Mesendoderm (in vitro differentiated cells): Measurements from ENCODE around the gene ALAS1.

Experiments
- DNase-seq: peaks from one replicate; pipeline ENCODE4 v3.0.0; 2013
- H2AK5ac ChIP-seq: 2 replicates; pipeline ENCODE4 v1.6.1; 2013; ENCODE audit warnings: low read length, inconsistent platforms
- H2BK120ac ChIP-seq: 2 replicates; pipeline ENCODE4 v1.6.1; 2013; ENCODE audit warnings: low read depth, mild to moderate bottlenecking, low read length, moderate library complexity, mixed read lengths
- H2BK15ac ChIP-seq: replicated peaks from 2 replicates; pipeline ENCODE4 v1.6.1; 2013; ENCODE audit warnings: low read depth, mild to moderate bottlenecking, moderate library complexity
- H2BK5ac ChIP-seq: 2 replicates; pipeline ENCODE4 v1.6.1; 2013; ENCODE audit warnings: low read length, inconsistent platforms
- H3K18ac ChIP-seq: 2 replicates; pipeline ENCODE4 v1.6.1; 2013; ENCODE audit warnings: mild to moderate bottlenecking, low read length, mixed read lengths
- H3K23ac ChIP-seq: one replicate; pipeline ENCODE4 v1.6.1; 2013; ENCODE audit warnings: low read length
- H3K27ac ChIP-seq: 2 replicates; pipeline ENCODE4 v1.5.1; 2013; ENCODE audit warnings: low read depth, mild to moderate bottlenecking, inconsistent platforms, low read length, moderate library complexity
- H3K27me3 ChIP-seq: 2 replicates; pipeline ENCODE4 v1.6.1; 2013; ENCODE audit warnings: low read length, control low read depth, mild to moderate bottlenecking, inconsistent platforms; ENCODE audit not compliant: insufficient read depth, poor library complexity
- H3K36me3 ChIP-seq: 2 replicates; pipeline ENCODE4 v1.6.1; 2013; ENCODE audit warnings: low read length, inconsistent platforms; ENCODE audit not compliant: control insufficient read depth, insufficient read depth
- H3K4ac ChIP-seq: one replicate; pipeline ENCODE4 v1.6.1; 2013; ENCODE audit warnings: low read depth, mild to moderate bottlenecking, low read length, moderate library complexity
- H3K4me1 ChIP-seq: 2 replicates; pipeline ENCODE4 v1.6.1; 2013; ENCODE audit warnings: low read depth, low read length, inconsistent platforms; ENCODE audit not compliant: control insufficient read depth
- H3K4me2 ChIP-seq: 2 replicates; pipeline ENCODE4 v1.6.1; 2013; ENCODE audit warnings: low read length
- H3K4me3 ChIP-seq: 2 replicates; pipeline ENCODE4 v1.5.1; 2013; ENCODE audit warnings: mild to moderate bottlenecking, low read length
- H3K56ac ChIP-seq: one replicate; pipeline ENCODE4 v1.6.1; 2013; ENCODE audit warnings: low read length
- H3K79me1 ChIP-seq: 2 replicates; pipeline ENCODE4 v1.6.1; 2013; ENCODE audit warnings: low read length, inconsistent platforms
- H3K79me2 ChIP-seq: 2 replicates; pipeline ENCODE4 v1.6.1; 2013; ENCODE audit warnings: mild to moderate bottlenecking, low read length; ENCODE audit not compliant: control insufficient read depth, insufficient read depth
- H3K9ac ChIP-seq: 2 replicates; pipeline ENCODE4 v1.6.1; 2013; ENCODE audit warnings: low read length, inconsistent platforms
- H4K5ac ChIP-seq: one replicate; pipeline ENCODE4 v1.6.1; 2013; ENCODE audit warnings: low read length
- H4K8ac ChIP-seq: one replicate; pipeline ENCODE4 v1.6.1; 2013; ENCODE audit warnings: low read depth, mild to moderate bottlenecking, control low read depth, low read length, moderate library complexity
- WGBS: extraction: QIAGEN DNeasy Blood & Tissue Kit; methylation state at CpG from one replicate; pipeline ENCODE4 v1.1.7; 2013; ENCODE audit warnings: low lambda C conversion rate, missing lambda C conversion rate; ENCODE audit not compliant: insufficient coverage; ENCODE audit errors: extremely low coverage; 5-methylcytosine and 5-hydroxymethylcytosine counted together

ALAS1 gene

DNA sequence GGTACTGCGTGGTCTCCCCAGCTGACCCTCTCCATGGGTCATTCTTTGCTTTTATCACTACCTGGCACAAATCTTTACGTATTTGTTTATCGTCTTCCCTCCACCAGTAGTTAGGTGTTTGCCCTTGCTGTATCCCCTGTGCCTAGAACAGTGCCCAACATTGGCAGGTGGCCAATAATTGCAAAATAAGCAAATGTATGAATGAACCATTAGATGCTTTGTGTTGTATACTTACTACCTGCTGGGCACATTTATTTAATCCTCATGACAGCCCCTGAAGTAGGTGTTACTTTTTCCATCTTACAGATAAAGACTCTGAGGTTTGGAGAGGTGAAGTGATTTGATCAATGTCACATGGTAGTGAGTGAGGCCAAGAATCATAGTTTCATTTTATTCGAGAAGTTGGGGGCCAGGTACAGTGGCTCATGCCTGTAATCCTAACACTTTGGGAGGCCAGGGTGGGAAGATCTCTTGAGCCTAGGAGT, 43.0 kb downstream of the ALAS1 start:
- no peak overlapping the region for H2AK5ac ChIP-seq
- H3K4me1 ChIP-seq = peaks cover 15% of the 10 kb centered on the region
- H3K56ac ChIP-seq = no peak overlapping the region
- H3K27me3 ChIP-seq = no peaks in the 10 kb centered on the region
- no peak overlapping the region for H3K4me2 ChIP-seq
- no peak overlapping the region for H3K23ac ChIP-seq
- no CpG with 5 or more reads among the region's 4 CpGs for WGBS
- no peak overlapping the region for H3K18ac ChIP-seq
- H3K27ac ChIP-seq = no peak overlapping the region
- peaks cover 4% of the 10 kb centered on the region for H3K79me1 ChIP-seq
- no peak for DNase-seq
- no peak overlapping the region for H2BK5ac ChIP-seq
- no peak overlapping the region for H3K4ac ChIP-seq
- no peak overlapping the region for H4K5ac ChIP-seq
- no peaks in the 10 kb centered on the region for H3K36me3 ChIP-seq
- H3K4me3 ChIP-seq = no peak overlapping the region
- no peak overlapping the region for H2BK15ac ChIP-seq
- no peak overlapping the region for H3K9ac ChIP-seq
- peaks cover 2% of the 10 kb centered on the region for H3K79me2 ChIP-seq
- H2BK120ac ChIP-seq = no peak overlapping the region
- H4K8ac ChIP-seq = no peak overlapping the region

DNA sequence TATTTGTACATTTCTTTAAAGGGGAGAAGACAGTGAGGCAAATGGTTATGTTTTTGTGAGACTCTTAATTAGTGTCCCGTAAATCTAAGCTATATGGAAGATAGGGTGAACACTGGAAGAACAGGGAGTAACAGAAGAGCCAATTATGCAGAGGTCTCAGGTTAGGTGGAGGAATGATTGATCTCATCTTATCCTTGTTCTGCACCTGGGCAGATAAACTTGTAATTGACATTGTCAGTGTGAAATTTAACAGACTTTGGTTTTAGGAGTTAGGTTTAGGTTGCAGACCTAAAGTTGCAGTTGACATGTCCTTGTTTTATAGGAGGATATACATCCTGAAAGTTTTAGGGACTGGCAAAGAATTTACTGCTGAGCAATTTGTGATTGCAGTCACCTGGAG, 44.1 kb downstream of the ALAS1 start:
- Histone ChIP-seq H3K27me3 (no peaks in the 10 kb centered on the region), H2BK15ac (no peak overlapping the region), H3K4ac (no peak overlapping the region), H4K5ac (no peak overlapping the region), H3K56ac (no peak overlapping the region), H3K9ac (no peak overlapping the region), H3K4me3 (no peak overlapping the region), H3K79me1 (peaks cover 3% of the 10 kb centered on the region), H3K4me1 (peaks cover 15% of the 10 kb centered on the region), H2AK5ac (no peak overlapping the region), H3K23ac (no peak overlapping the region), H4K8ac (no peak overlapping the region), H3K18ac (no peak overlapping the region), H2BK120ac (no peak overlapping the region), H3K27ac (no peak overlapping the region), H2BK5ac (no peak overlapping the region), H3K36me3 (no peaks in the 10 kb centered on the region), H3K4me2 (no peak overlapping the region), H3K79me2 (peaks cover 2% of the 10 kb centered on the region)
- DNase-seq = no peak
- WGBS = no CpG with 5 or more reads among the region's 1 CpG

DNA sequence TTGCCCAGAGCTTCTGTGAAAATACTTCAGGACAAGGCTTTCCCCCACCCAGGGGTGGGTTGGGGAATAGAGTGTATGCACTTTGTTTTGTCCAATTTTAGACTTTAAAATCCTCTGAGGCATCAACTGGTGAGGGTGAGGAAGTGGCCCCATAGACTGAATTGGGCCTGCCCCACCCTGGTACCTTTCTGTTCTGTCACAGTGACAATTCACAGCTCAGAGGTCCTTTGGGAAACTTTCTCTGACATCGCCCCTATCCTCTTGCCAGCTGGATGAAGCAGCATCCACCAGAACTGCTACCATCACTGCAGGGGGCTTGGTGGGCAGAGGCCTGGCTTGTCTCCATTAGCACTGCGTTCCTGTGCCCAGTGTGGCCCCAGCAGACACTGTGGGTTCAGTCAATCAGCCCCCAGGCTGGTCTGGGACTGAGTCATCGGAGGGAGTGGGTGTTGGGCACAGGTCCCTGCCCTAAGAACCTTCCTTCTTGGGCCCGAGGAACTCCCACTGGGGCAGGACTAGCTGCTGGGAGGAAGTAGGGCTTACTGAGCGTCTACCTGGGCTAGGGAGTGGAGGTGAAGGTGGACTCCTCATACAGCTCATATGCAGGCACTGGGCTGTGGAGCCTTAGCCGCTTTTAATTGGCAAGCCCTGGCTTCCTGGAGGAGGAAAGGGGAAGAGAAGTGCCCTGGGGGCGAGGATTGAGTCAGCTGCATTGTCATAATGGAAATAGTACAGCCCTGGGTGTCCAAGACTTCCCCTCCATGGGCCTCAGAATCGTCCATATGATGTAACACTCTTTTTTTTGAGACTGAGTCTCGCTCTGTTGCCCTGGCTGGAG, 46.0 kb downstream of the ALAS1 start:
- Histone ChIP-seq H3K27ac (no peak overlapping the region), H4K5ac (no peak overlapping the region), H2AK5ac (no peak overlapping the region), H2BK120ac (no peak overlapping the region), H4K8ac (no peak overlapping the region), H3K23ac (no peak overlapping the region), H3K36me3 (no peaks in the 10 kb centered on the region), H3K4me2 (no peak overlapping the region), H3K18ac (no peak overlapping the region), H3K4me3 (no peak overlapping the region), H3K4ac (no peak overlapping the region), H3K79me2 (no peaks in the 10 kb centered on the region), H3K4me1 (peaks cover 10% of the 10 kb centered on the region), H2BK15ac (no peak overlapping the region), H3K79me1 (no peaks in the 10 kb centered on the region), H2BK5ac (no peak overlapping the region), H3K56ac (no peak overlapping the region), H3K9ac (no peak overlapping the region), H3K27me3 (no peaks in the 10 kb centered on the region)
- DNase-seq = no peak
- WGBS = no CpG with 5 or more reads among the region's 9 CpGs

DNA sequence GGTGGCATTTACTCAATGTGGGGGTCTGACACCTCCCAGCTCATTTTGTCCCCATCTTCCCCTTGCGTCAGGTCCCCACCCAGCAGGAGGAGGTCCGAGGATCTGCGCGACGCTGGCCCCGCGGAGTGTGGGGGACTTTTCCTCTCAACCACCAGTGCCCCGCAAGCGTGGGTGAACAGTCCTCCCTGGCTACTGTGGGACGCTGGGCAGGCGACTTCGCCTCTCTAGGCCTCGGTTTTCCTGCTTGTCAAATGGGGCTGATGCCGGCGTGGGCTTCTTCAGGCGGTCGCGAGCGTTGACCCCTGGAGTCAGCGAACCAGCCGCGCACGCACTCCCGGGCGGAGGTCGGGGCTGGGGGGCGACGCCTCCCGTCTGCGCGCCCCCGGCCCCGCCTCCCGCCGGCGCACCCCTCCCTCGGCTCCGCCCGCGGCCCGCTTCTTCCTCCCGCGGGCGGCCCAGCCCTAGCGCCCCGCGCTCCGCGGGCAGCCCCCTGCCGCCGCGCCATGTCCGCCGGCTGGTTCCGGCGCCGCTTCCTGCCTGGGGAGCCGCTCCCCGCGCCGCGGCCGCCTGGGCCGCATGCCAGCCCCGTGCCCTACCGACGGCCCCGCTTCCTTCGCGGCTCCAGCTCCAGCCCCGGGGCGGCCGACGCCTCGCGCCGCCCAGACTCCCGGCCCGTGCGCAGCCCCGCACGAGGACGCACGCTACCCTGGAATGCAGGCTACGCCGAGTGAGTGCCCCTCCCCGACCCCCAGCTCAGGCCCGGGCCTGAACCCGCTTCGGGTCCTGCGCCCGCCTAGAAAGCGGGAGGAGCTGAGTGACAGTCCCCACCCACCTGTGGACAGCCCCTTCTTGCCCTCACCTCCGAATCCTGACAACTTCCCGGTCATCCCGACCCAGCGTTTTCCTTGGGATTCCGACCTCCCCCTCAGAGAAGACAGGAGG, 47.6 kb downstream of the ALAS1 start, which contains the start of gene PPM1M:
Gene PPM1M (plus strand): TSS at position 438 of the 942 bp plus-strand sequence. CDS start 66 bp downstream, at position 504.
- peak within 1 kb of the TSS; percentile 87 for H3K56ac ChIP-seq
- no peaks in the 10 kb centered on the region for H3K36me3 ChIP-seq
- no peak within 1 kb of the TSS for H2BK5ac ChIP-seq
- peaks cover 4% of the 10 kb centered on the region for H3K4me1 ChIP-seq
- H2BK120ac ChIP-seq = no peak within 1 kb of the TSS
- no peak within 1 kb of the TSS for H4K5ac ChIP-seq
- H3K79me1 ChIP-seq = no peaks in the 10 kb centered on the region
- peak within 1 kb of the TSS; percentile 77 for H3K4ac ChIP-seq
- peak within 1 kb of the TSS; percentile 92 for H3K23ac ChIP-seq
- peak within 1 kb of the TSS; percentile 65 for H3K4me2 ChIP-seq
- H2AK5ac ChIP-seq = no peak within 1 kb of the TSS
- H2BK15ac ChIP-seq = no peak within 1 kb of the TSS
- peak within 1 kb of the TSS; percentile 70 for H3K18ac ChIP-seq
- H4K8ac ChIP-seq = no peak within 1 kb of the TSS
- H3K9ac ChIP-seq = peak within 1 kb of the TSS; percentile 74
- peak; percentile 82 for DNase-seq
- no peak within 1 kb of the TSS for H3K27ac ChIP-seq
- WGBS = no CpG with 5 or more reads among the region's 98 CpGs
- no peaks in the 10 kb centered on the region for H3K79me2 ChIP-seq
- peak within 1 kb of the TSS; percentile 11 for H3K4me3 ChIP-seq
- H3K27me3 ChIP-seq = no peaks in the 10 kb centered on the region

DNA sequence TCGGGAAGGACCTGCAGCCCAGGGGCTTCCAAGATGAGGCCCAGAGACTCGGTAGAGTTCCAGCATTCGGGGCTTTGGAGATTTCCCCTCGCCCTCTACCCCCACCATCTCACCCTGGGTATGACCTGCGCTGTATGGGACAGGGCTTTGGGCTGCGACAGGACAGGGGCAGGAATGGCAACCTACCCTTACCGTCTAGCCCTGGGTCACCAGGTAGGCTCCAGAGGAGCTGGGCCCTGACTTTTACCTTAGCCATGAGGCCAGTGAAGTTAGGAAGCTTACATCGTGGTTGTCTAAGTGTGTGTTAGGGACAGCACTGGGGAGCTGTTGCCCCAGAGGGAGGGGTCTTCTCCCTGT, 48.3 kb downstream of the ALAS1 start:
- Histone ChIP-seq H3K4me2 (peak overlapping the region; percentile 37), H3K9ac (peak overlapping the region; percentile 31), H4K8ac (no peak overlapping the region), H3K18ac (no peak overlapping the region), H3K27me3 (no peaks in the 10 kb centered on the region), H3K4ac (no peak overlapping the region), H3K79me2 (no peaks in the 10 kb centered on the region), H3K79me1 (no peaks in the 10 kb centered on the region), H3K4me3 (no peak overlapping the region), H3K56ac (peak overlapping the region; percentile 87), H3K4me1 (peaks cover 2% of the 10 kb centered on the region), H3K27ac (no peak overlapping the region), H2BK5ac (no peak overlapping the region), H2BK15ac (no peak overlapping the region), H3K23ac (no peak overlapping the region), H2AK5ac (no peak overlapping the region), H4K5ac (no peak overlapping the region), H3K36me3 (no peaks in the 10 kb centered on the region), H2BK120ac (no peak overlapping the region)
- no CpG with 5 or more reads among the region's 8 CpGs for WGBS
- DNase-seq = no peak
